HepG2 (cell line): ENCODE results near the gene GPC6. TPM values are rescaled to one million over a fixed set of nuclear protein-coding genes. Genes with fewer than 3 reads are reported as not detected.

ENCODE experiments used
- ATAC-seq: fragments of 200-7000 bp; cut with Tn5 transposase; 3 replicates; pipeline ENCODE4 v1.9.1; 2020; ENCODE audit warnings: mild to moderate bottlenecking, moderate library complexity
- BruUV-seq: library from RNA; stranded (reverse); fragments of 400-500 nt; replicated peaks from 2 replicates; lab custom pipeline; 2021; lab: Mats Ljungman, UMichigan
- CTCF ChIA-PET: fragments of 300-600 bp; formaldehyde crosslinking; extraction: SDS; loops from one replicate; lab custom pipeline; 2021; ENCODE audit warnings: low total read pairs, inconsistent platforms, low intra/inter-chr PET ratio; lab: Yijun Ruan, JAX
- POLR2A ChIA-PET: fragments of 350-600 bp; sonication (Branson Sonifier 250); formaldehyde crosslinking; loops from one replicate; lab custom pipeline; 2020; ENCODE audit warnings: antibody characterized with exemption, inconsistent platforms; lab: Yijun Ruan, JAX
- DNase-seq: peaks from one replicate; pipeline ENCODE4 v3.0.0-alpha.2; 2015; ENCODE audit warnings: low spot score
- FAIRE-seq: peaks from 3 replicates; lab custom pipeline; 2011; peaks lifted over from hg19 to GRCh38; lab: Jason Lieb, UNC
- H2AFZ ChIP-seq: one replicate; pipeline ENCODE4 v1.6.1; 2011; ENCODE audit warnings: low read length, inconsistent platforms
- H3K27ac ChIP-seq: fragments of 300-600 bp; 3 replicates; pipeline ENCODE4 v1.8.0; 2011; ENCODE audit warnings: mixed run types, mild to moderate bottlenecking, mixed read lengths, low read length, inconsistent platforms; ENCODE audit not compliant: insufficient read depth; ENCODE audit errors: extremely low read length
- H3K27me3 ChIP-seq, 2 experiments: fragments of 200-600 bp in 1 of 2; 2 replicates in 1 of 2; 3 replicates in 1 of 2; pipeline versions ENCODE4 v1.6.0 to v1.8.0; 2011; ENCODE audit warnings: low read length in 2 of 2, mild to moderate bottlenecking in 2 of 2, moderate library complexity in 2 of 2, inconsistent platforms in 1 of 2; ENCODE audit not compliant: insufficient read depth in 2 of 2, control insufficient read depth in 1 of 2
- H3K36me3 ChIP-seq, 2 experiments: fragments of 200-600 bp in 1 of 2; replicated peaks in 1 of 2; 2 replicates in 1 of 2; 3 replicates in 1 of 2; pipeline versions ENCODE4 v1.5.1 to v1.8.0; 2011; ENCODE audit warnings: low read length in 2 of 2, inconsistent platforms in 1 of 2; ENCODE audit not compliant: insufficient read depth in 2 of 2, control insufficient read depth in 1 of 2
- H3K4me1 ChIP-seq: 2 replicates; pipeline ENCODE4 v1.5.1; 2012; ENCODE audit warnings: low read length, inconsistent platforms; ENCODE audit not compliant: insufficient read depth
- H3K4me2 ChIP-seq: 2 replicates; pipeline ENCODE4 v1.6.0; 2011; ENCODE audit warnings: low read depth, low read length, inconsistent platforms
- H3K4me3 ChIP-seq, 3 experiments: fragments of 200-600 bp in 1 of 3; sonication (generic), shearing (Covaris generic) in 1 of 3; replicated peaks in 1 of 3; 2 replicates each; pipeline ENCODE4 v1.5.1; 2011 to 2016; ENCODE audit warnings: low read length in 3 of 3, inconsistent platforms in 2 of 3, low read depth in 2 of 3, mild to moderate bottlenecking in 2 of 3, control low read depth in 1 of 3, mixed read lengths in 1 of 3; ENCODE audit not compliant: insufficient read depth in 1 of 3
- H3K79me2 ChIP-seq: one replicate; pipeline ENCODE4 v1.6.1; 2011; ENCODE audit warnings: low read length, inconsistent platforms; ENCODE audit not compliant: insufficient read depth
- H3K9ac ChIP-seq: 2 replicates; pipeline ENCODE4 v1.6.0; 2011; ENCODE audit warnings: mild to moderate bottlenecking, low read depth, low read length, inconsistent platforms; ENCODE audit not compliant: insufficient read depth
- H3K9me3 ChIP-seq: 2 replicates; pipeline ENCODE4 v1.5.1; 2012; ENCODE audit warnings: mild to moderate bottlenecking, low read length
- H4K20me1 ChIP-seq: 2 replicates; pipeline ENCODE4 v1.6.0; 2011; ENCODE audit warnings: inconsistent platforms, mild to moderate bottlenecking, low read length, moderate library complexity; ENCODE audit not compliant: insufficient read depth
- GABPA ChIP-seq, 2 experiments: IDR thresholded peaks; 2 replicates each; pipeline ENCODE4 v1.6.1; 2011 to 2016; ENCODE audit warnings: low read depth in 2 of 2, low read length in 1 of 2, missing biosample characterization in 1 of 2, missing genetic modification characterization in 1 of 2
- GATAD2A ChIP-seq: IDR thresholded peaks from 2 replicates; pipeline ENCODE4 v1.6.1; 2016
- HMGXB3 ChIP-seq: sonication (generic); formaldehyde crosslinking; IDR thresholded peaks from 2 replicates; pipeline ENCODE4 v1.4.0; 2020; ENCODE audit warnings: missing genetic modification reagents, borderline replicate concordance
- MED8 ChIP-seq: sonication (generic); formaldehyde crosslinking; IDR thresholded peaks from 2 replicates; pipeline ENCODE4 v1.8.1; 2023; ENCODE audit warnings: mild to moderate bottlenecking, missing genetic modification reagents; ENCODE audit not compliant: insufficient replicate concordance
- MTF2 ChIP-seq: sonication (generic); formaldehyde crosslinking; IDR thresholded peaks from 2 replicates; pipeline ENCODE4 v1.5.0; 2020; ENCODE audit warnings: missing genetic modification reagents, borderline replicate concordance
- NFYC ChIP-seq: IDR thresholded peaks from 2 replicates; pipeline ENCODE4 v1.6.1; 2016; ENCODE audit warnings: missing genetic modification reagents, missing compliant biosample characterization
- NR3C1 ChIP-seq: sonication (generic); formaldehyde crosslinking; IDR thresholded peaks from 2 replicates; pipeline ENCODE4 v1.4.0; 2020; ENCODE audit warnings: missing genetic modification reagents
- SUZ12 ChIP-seq: fragments of 150-350 bp; IDR thresholded peaks from 2 replicates; pipeline ENCODE4 v1.6.1; 2014; ENCODE audit warnings: low read depth, low read length
- TIGD3 ChIP-seq: sonication (generic); formaldehyde crosslinking; IDR thresholded peaks from 2 replicates; pipeline ENCODE4 v1.5.1; 2020; ENCODE audit warnings: mild to moderate bottlenecking, missing genetic modification reagents, borderline replicate concordance
- ZBTB34 ChIP-seq: sonication (generic); formaldehyde crosslinking; IDR thresholded peaks from 2 replicates; pipeline ENCODE4 v1.8.0; 2022; ENCODE audit warnings: mild to moderate bottlenecking, missing genetic modification reagents
- ZC3H4 ChIP-seq: sonication (generic); formaldehyde crosslinking; IDR thresholded peaks from 2 replicates; pipeline ENCODE4 v1.4.0; 2020; ENCODE audit warnings: missing genetic modification reagents, borderline replicate concordance
- ZNF207 ChIP-seq: fragments of 450-650 bp; IDR thresholded peaks from 2 replicates; pipeline ENCODE4 v1.6.1; 2016; ENCODE audit warnings: antibody characterized with exemption, borderline replicate concordance
- ZNF724P ChIP-seq: sonication (generic); formaldehyde crosslinking; IDR thresholded peaks from 2 replicates; pipeline ENCODE4 v1.8.0; 2022; ENCODE audit warnings: missing genetic modification reagents, borderline replicate concordance
- ZNF788 ChIP-seq: sonication (generic); formaldehyde crosslinking; IDR thresholded peaks from 2 replicates; pipeline ENCODE4 v1.5.0; 2020; ENCODE audit warnings: mild to moderate bottlenecking, missing genetic modification reagents, borderline replicate concordance
- ZNF790 ChIP-seq: sonication (generic); formaldehyde crosslinking; IDR thresholded peaks from 2 replicates; pipeline ENCODE4 v1.8.0; 2022; ENCODE audit warnings: missing genetic modification reagents, mild to moderate bottlenecking, borderline replicate concordance
- ZNF800 ChIP-seq: sonication (generic); formaldehyde crosslinking; IDR thresholded peaks from 2 replicates; pipeline ENCODE4 v1.4.0; 2020; ENCODE audit warnings: missing genetic modification reagents
- WGBS: methylation state at CpG from one replicate; pipeline ENCODE4 v1.1.6; 2017; ENCODE audit warnings: low lambda C conversion rate; 5-methylcytosine and 5-hydroxymethylcytosine counted together
- in situ Hi-C: cut with HindIII; loops from 2 replicates; pipeline ENCODE4 v1.10.0; 2017; ENCODE audit warnings: low pct_unique_long_range_greater_than_20kb; ENCODE audit not compliant: extremely low pct_ligation_motif_present
- intact Hi-C: fragments of 100-400 bp; cut with micrococcal nuclease; formaldehyde crosslinking; loops from one replicate; pipeline ENCODE4 v1.10.0; 2022; ENCODE audit not compliant: unreplicated experiment
- polyA plus RNA-seq, 8 experiments: library from polyadenylated mRNA; depleted of rRNA in 3 of 8; stranded (reverse) in 7 of 8; unstranded in 1 of 8; fragments of >200 nt; fragmentation: Illumina TruSeq in 4 of 8; extraction: Trizol in 4 of 8; gene quantifications; 2 replicates each; pipeline versions ENCODE4 v1.2.1 to v1.2.3, GENCODE V29; 2011 to 2016; ENCODE audit warnings: low read depth in 4 of 8, missing spikeins in 1 of 8, mixed read lengths in 1 of 8; ENCODE audit not compliant: insufficient read depth in 1 of 8
- total RNA-seq, 5 experiments: library from RNA; depleted of rRNA; stranded (reverse); fragments of >200 nt; fragmentation: Illumina TruSeq; extraction: Trizol; gene quantifications; 2 replicates each; pipeline ENCODE4 v1.2.3, GENCODE V29; 2016; ENCODE audit warnings: low read depth in 1 of 5

Gene GPC6
- total and polyA plus RNA-seq, 2 of the 13 experiments (the other 11 are each of a cell fraction or from before 2014, with no cell fraction given), result 24.5 to 33.9 TPM

- intact Hi-C loops, result loop anchor here (10.0 kb wide), 2 partner anchors 745 to 895 kb away; no protein-coding TSS in a partner anchor
- Histone ChIP-seq H3K27me3 (no peaks in the 10 kb centered on the region), H3K4me3 (no peak overlapping the region), H3K9me3 (no peaks in the 10 kb centered on the region), H3K36me3 (no peaks in the 10 kb centered on the region), H2AFZ (no peak overlapping the region), H3K27ac (no peak overlapping the region), H3K4me1 (peaks cover 45% of the 10 kb centered on the region), H4K20me1 (no peaks in the 10 kb centered on the region), H3K9ac (no peak overlapping the region), H3K79me2 (no peaks in the 10 kb centered on the region), H3K4me2 (no peak overlapping the region)
- in situ Hi-C loops, result no loop called here
- no peak for ATAC-seq
- WGBS, result 61% methylated on average over 3 of the region's 3 CpGs
- CTCF ChIA-PET, result no interaction called here
- POLR2A ChIA-PET, result no interaction called here
- no peak for DNase-seq
- FAIRE-seq, result no peak
- BruUV-seq, result no TSS peak
- TF ChIP-seq ZNF788 (no peak), GABPA (IDR thresholded peaks at IDR 0.05; ENCODE audit: low read depth, low read length) (no peak), GABPA (CRISPR knock-in tag; IDR thresholded peaks at IDR 0.05; ENCODE audit: low read depth) (no peak), ZNF800 (CRISPR knock-in tag) (no peak), TIGD3 (CRISPR knock-in tag) (no peak), ZC3H4 (no peak), ZBTB34 (CRISPR knock-in tag) (no peak), ZNF207 (no peak), MTF2 (CRISPR knock-in tag) (no peak), ZNF790 (CRISPR knock-in tag) (no peak), GATAD2A (no peak), NFYC (no peak), ZNF724P (no peak), NR3C1 (CRISPR knock-in tag) (no peak), HMGXB3 (CRISPR knock-in tag) (no peak), SUZ12 (no peak), MED8 (CRISPR knock-in tag) (no peak)
These were observed 6.5 kb upstream of the GPC6 start for GRCh38 chr13:93220073-93220472.
